Trophoblast cell (in vitro differentiated cells and primary cell): ENCODE data around the gene TLR2.

Experiments used
- DNase-seq, 2 donors: peaks; one replicate each; pipeline ENCODE4 v3.0.0-alpha.2; 2016
- H2AFZ ChIP-seq: 2 replicates; pipeline ENCODE4 v1.6.1; 2013; ENCODE audit warnings: low read length, moderate library complexity, mild to moderate bottlenecking; ENCODE audit not compliant: insufficient read depth, poor library complexity
- H2AK5ac ChIP-seq: 2 replicates; pipeline ENCODE4 v1.6.1; 2013; ENCODE audit warnings: mild to moderate bottlenecking, low read length
- H2BK120ac ChIP-seq: 2 replicates; pipeline ENCODE4 v1.6.1; 2013; ENCODE audit warnings: low read length, mild to moderate bottlenecking, moderate library complexity; ENCODE audit not compliant: insufficient read depth, poor library complexity
- H2BK12ac ChIP-seq: 2 replicates; pipeline ENCODE4 v1.6.1; 2013; ENCODE audit warnings: mild to moderate bottlenecking, low read length, moderate library complexity
- H2BK5ac ChIP-seq: 2 replicates; pipeline ENCODE4 v1.6.1; 2013; ENCODE audit warnings: low read length, low read depth, moderate library complexity, mild to moderate bottlenecking; ENCODE audit not compliant: poor library complexity
- H3K14ac ChIP-seq: 2 replicates; pipeline ENCODE4 v1.6.1; 2013; ENCODE audit warnings: mild to moderate bottlenecking, low read length
- H3K18ac ChIP-seq: 2 replicates; pipeline ENCODE4 v1.6.1; 2013; ENCODE audit warnings: mild to moderate bottlenecking, low read length
- H3K23ac ChIP-seq: 2 replicates; pipeline ENCODE4 v1.6.1; 2013; ENCODE audit warnings: low read length
- H3K27ac ChIP-seq: 2 replicates; pipeline ENCODE4 v1.5.1; 2013; ENCODE audit warnings: low read depth, mild to moderate bottlenecking, inconsistent platforms, low read length, moderate library complexity
- H3K27me3 ChIP-seq: 2 replicates; pipeline ENCODE4 v1.6.1; 2013; ENCODE audit warnings: inconsistent platforms, mild to moderate bottlenecking, low read length, moderate library complexity; ENCODE audit not compliant: insufficient read depth
- H3K36me3 ChIP-seq, 2 experiments: 1 replicate in 1 of 2; 2 replicates in 1 of 2; pipeline ENCODE4 v1.6.1; 2013; ENCODE audit warnings: low read length in 2 of 2, mild to moderate bottlenecking in 2 of 2, moderate library complexity in 1 of 2; ENCODE audit not compliant: insufficient read depth in 2 of 2, control insufficient read depth in 1 of 2
- H3K4ac ChIP-seq: 2 replicates; pipeline ENCODE4 v1.6.1; 2013; ENCODE audit warnings: low read depth, mild to moderate bottlenecking, low read length, moderate library complexity
- H3K4me1 ChIP-seq, 2 experiments: 1 replicate in 1 of 2; 2 replicates in 1 of 2; pipeline ENCODE4 v1.6.1; 2013; ENCODE audit warnings: low read length in 2 of 2, mild to moderate bottlenecking in 2 of 2, moderate library complexity in 1 of 2; ENCODE audit not compliant: insufficient read depth in 2 of 2, control insufficient read depth in 1 of 2
- H3K4me2 ChIP-seq: 2 replicates; pipeline ENCODE4 v1.6.1; 2013; ENCODE audit warnings: inconsistent platforms, mild to moderate bottlenecking, low read length, moderate library complexity
- H3K4me3 ChIP-seq: 2 replicates; pipeline ENCODE4 v1.5.1; 2013; ENCODE audit warnings: mild to moderate bottlenecking, low read depth, low read length, inconsistent platforms
- H3K79me1 ChIP-seq: one replicate; pipeline ENCODE4 v1.6.1; 2013; ENCODE audit warnings: low read length
- H3K79me2 ChIP-seq: 2 replicates; pipeline ENCODE4 v1.6.1; 2013; ENCODE audit warnings: low read length, mild to moderate bottlenecking; ENCODE audit not compliant: control insufficient read depth, insufficient read depth, poor library complexity
- H3K9ac ChIP-seq: 2 replicates; pipeline ENCODE4 v1.6.1; 2013; ENCODE audit warnings: mild to moderate bottlenecking, low read length
- H3K9me3 ChIP-seq: 2 replicates; pipeline ENCODE4 v1.6.1; 2013; ENCODE audit warnings: low read depth, mild to moderate bottlenecking, control low read depth, inconsistent platforms, low read length; ENCODE audit not compliant: insufficient read depth
- H4K12ac ChIP-seq: 2 replicates; pipeline ENCODE4 v1.6.1; 2013; ENCODE audit warnings: low read depth, mild to moderate bottlenecking, low read length, moderate library complexity
- H4K8ac ChIP-seq: 2 replicates; pipeline ENCODE4 v1.6.1; 2013; ENCODE audit warnings: low read depth, mild to moderate bottlenecking, low read length, moderate library complexity
- H4K91ac ChIP-seq: one replicate; pipeline ENCODE4 v1.6.1; 2013; ENCODE audit warnings: low read depth, mild to moderate bottlenecking, low read length, moderate library complexity
- WGBS: extraction: QIAGEN DNeasy Blood & Tissue Kit; methylation state at CpG from one replicate; pipeline ENCODE4 v1.1.7; 2013; ENCODE audit warnings: missing lambda C conversion rate; ENCODE audit not compliant: insufficient read length, insufficient coverage; ENCODE audit errors: extremely low coverage; 5-methylcytosine and 5-hydroxymethylcytosine counted together

The TLR2 gene

DNA sequence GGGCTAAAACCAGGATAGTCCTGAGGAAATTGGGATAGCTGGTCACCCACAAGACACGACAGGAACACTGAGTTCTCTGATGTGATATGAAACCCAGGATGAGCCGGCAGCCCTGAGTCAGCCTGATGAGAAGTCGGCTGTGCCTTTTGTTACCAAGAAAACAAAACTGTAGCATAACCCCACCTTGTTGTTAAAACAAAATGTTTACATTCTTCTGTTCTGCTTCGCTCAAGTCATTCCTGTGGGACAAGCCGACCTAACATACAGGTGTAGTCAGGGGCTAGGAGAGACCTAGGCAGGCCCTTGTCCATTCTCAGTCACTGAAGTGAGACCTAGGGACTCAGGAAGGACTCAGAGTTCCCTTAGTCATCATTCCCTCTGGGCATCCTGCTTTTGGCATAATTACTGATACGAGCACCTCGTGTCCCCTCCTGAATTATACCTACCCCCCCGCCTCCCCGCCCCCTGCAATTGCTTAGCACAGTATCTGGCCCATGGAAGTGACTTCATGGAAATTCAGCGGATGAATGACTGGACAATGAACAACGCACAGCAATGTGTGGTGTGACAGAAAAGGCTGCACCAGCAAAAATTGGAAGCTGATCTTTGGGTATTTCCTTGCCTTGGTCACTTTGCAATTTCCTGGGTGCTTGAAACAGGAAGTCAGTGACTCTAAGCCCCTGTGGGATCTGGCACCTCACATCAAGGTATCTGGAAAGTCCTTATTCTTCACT, 31.9 kb upstream of the TLR2 start:
- Histone ChIP-seq H3K36me3 (no peaks in the 10 kb centered on the region), H3K4ac (no peak overlapping the region), H4K12ac (no peak overlapping the region), H3K79me2 (no peaks in the 10 kb centered on the region), H3K4me1 (no peaks in the 10 kb centered on the region), H2BK5ac (no peak overlapping the region), H2AFZ (no peak overlapping the region), H2BK12ac (no peak overlapping the region), H4K91ac (no peak overlapping the region), H3K27ac (no peak overlapping the region), H3K9me3 (no peaks in the 10 kb centered on the region), H3K9ac (no peak overlapping the region), H2AK5ac (no peak overlapping the region), H3K4me3 (no peak overlapping the region), H2BK120ac (no peak overlapping the region), H3K18ac (no peak overlapping the region), H3K79me1 (no peaks in the 10 kb centered on the region), H3K27me3 (peaks cover 1% of the 10 kb centered on the region), H3K23ac (no peak overlapping the region), H3K4me2 (no peak overlapping the region), H4K8ac (no peak overlapping the region), H3K14ac (no peak overlapping the region)
- WGBS = no CpG with 5 or more reads among the region's 11 CpGs
- peak; percentile 17 to 48 for DNase-seq

DNA sequence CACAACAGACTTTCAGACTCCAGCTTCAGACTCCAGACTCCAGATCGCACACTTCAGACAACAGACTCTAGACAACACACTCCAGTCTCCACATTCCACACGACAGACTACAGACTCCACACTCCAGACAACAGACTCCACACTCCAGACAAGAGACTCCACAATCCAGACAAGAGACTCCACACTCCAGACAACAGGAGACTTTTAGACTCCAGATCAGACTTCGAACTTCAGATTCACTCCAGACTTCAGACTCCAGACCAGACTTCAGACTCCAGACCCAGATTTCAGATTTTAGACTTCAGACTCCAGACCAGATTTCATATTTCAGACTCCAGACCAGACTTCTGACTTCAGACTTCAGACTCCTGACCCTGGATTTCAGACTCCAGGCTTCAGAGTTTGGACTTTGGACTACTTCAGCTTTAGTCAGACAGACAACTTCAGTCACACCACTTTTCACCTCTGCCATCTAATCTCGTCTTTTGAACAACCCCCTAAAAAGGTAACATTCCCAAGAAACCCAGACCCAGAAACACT, 29.0 kb upstream of the TLR2 start:
- Histone ChIP-seq H3K4me3 (no peak overlapping the region), H3K27ac (no peak overlapping the region), H4K8ac (no peak overlapping the region), H3K4ac (no peak overlapping the region), H4K12ac (no peak overlapping the region), H2BK120ac (no peak overlapping the region), H3K27me3 (no peaks in the 10 kb centered on the region), H3K4me1 (no peaks in the 10 kb centered on the region), H3K79me2 (no peaks in the 10 kb centered on the region), H2BK12ac (no peak overlapping the region), H3K18ac (no peak overlapping the region), H2AK5ac (no peak overlapping the region), H3K23ac (no peak overlapping the region), H3K9ac (no peak overlapping the region), H3K14ac (no peak overlapping the region), H3K36me3 (no peaks in the 10 kb centered on the region), H3K9me3 (peaks cover 2% of the 10 kb centered on the region), H2BK5ac (no peak overlapping the region), H2AFZ (no peak overlapping the region), H4K91ac (no peak overlapping the region), H3K79me1 (no peaks in the 10 kb centered on the region), H3K4me2 (no peak overlapping the region)
- DNase-seq = no peak
- WGBS = no CpG with 5 or more reads among the region's 4 CpGs

DNA sequence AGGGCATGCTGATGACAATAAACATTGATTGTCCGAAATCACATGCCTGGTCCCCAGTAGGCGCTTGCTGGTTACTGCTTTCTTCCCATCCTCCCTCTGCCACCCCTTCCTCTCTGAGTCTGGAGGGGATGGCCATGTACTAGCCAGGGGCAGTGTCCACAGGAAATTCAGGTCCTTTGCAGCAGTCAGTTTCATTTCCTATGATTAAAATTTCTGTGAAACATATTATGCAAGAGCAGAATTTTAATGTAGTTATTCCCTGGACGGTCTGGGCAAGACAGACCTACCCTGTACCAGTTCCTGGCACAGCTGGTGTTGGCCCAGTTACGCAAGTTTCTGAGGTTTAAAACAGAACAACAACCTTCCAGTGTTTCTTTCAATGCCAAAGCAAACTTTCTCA, 28.2 kb upstream of the TLR2 start:
- no peak overlapping the region for H3K23ac ChIP-seq
- H3K27ac ChIP-seq = no peak overlapping the region
- H3K4me2 ChIP-seq = no peak overlapping the region
- no peaks in the 10 kb centered on the region for H3K36me3 ChIP-seq
- H3K79me1 ChIP-seq = no peaks in the 10 kb centered on the region
- H2AFZ ChIP-seq = no peak overlapping the region
- no peaks in the 10 kb centered on the region for H3K27me3 ChIP-seq
- no peak overlapping the region for H2BK5ac ChIP-seq
- H4K8ac ChIP-seq = no peak overlapping the region
- H3K18ac ChIP-seq = no peak overlapping the region
- no peak overlapping the region for H3K4me3 ChIP-seq
- H2AK5ac ChIP-seq = no peak overlapping the region
- H2BK120ac ChIP-seq = no peak overlapping the region
- WGBS = no CpG with 5 or more reads among the region's 4 CpGs
- no peak overlapping the region for H4K91ac ChIP-seq
- no peak overlapping the region for H3K9ac ChIP-seq
- H3K4me1 ChIP-seq = no peaks in the 10 kb centered on the region
- H3K4ac ChIP-seq = no peak overlapping the region
- peak in 1 of 2 donors; percentile 28 for DNase-seq
- H3K9me3 ChIP-seq = peaks cover 2% of the 10 kb centered on the region
- H3K14ac ChIP-seq = no peak overlapping the region
- no peaks in the 10 kb centered on the region for H3K79me2 ChIP-seq
- no peak overlapping the region for H2BK12ac ChIP-seq
- H4K12ac ChIP-seq = no peak overlapping the region

DNA sequence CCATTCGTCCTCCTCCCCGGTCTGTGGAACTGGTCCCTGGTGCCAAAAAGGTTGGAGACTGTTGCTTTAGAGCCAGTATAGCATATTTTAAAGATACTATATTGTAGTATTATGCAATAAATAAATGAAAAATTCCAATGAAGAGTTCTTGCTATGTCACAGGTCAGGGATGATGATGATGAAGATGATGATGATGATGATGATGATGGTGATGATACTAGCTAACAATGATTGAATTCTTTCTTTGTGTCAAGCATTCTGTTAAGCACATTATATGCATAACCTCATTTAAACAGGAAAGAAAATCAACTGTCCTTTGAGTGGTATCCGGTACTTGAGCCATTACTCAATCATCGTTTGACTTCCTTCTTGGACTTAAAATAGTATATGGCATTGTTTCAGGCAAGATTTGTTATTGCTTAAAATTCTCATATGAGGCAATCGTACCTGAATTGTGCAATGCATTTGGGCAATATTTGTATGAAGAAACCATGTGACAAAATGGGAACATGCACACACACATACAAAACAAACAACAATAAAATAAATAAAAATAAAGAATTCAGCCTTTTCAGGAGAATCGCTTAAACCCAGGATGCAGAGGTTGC, 22.8 kb upstream of the TLR2 start:
- Histone ChIP-seq H3K79me2 (no peaks in the 10 kb centered on the region), H3K27me3 (no peaks in the 10 kb centered on the region), H2BK120ac (no peak overlapping the region), H2BK5ac (no peak overlapping the region), H4K12ac (no peak overlapping the region), H2AFZ (no peak overlapping the region), H3K27ac (no peak overlapping the region), H4K8ac (no peak overlapping the region), H3K14ac (no peak overlapping the region), H2AK5ac (no peak overlapping the region), H4K91ac (no peak overlapping the region), H3K4ac (no peak overlapping the region), H3K79me1 (no peaks in the 10 kb centered on the region), H3K9ac (no peak overlapping the region), H3K9me3 (peaks cover 7% of the 10 kb centered on the region), H3K36me3 (no peaks in the 10 kb centered on the region), H3K4me2 (no peak overlapping the region), H3K23ac (no peak overlapping the region), H3K18ac (no peak overlapping the region), H3K4me3 (no peak overlapping the region), H2BK12ac (no peak overlapping the region), H3K4me1 (no peaks in the 10 kb centered on the region)
- DNase-seq = peak in 1 of 2 donors; percentile 49
- WGBS = no CpG with 5 or more reads among the region's 6 CpGs
